K562 (cell line): ENCODE data around the gene GADL1. TPM values are rescaled to one million over a fixed set of nuclear protein-coding genes. Genes with fewer than 3 reads are reported as not detected.

Experiments
- ATF7 ChIP-seq: fragments of 450-650 bp; IDR thresholded peaks from 2 replicates; pipeline ENCODE4 v1.7.1; 2014; ENCODE audit warnings: mild to moderate bottlenecking, moderate library complexity
- polyA plus RNA-seq, 8 experiments: library from polyadenylated mRNA; depleted of rRNA in 4 of 8; stranded (reverse) in 5 of 8; unstranded in 3 of 8; fragments of >200 nt; fragmentation: Nextera tagmentation in 2 of 8; fragmentation: Illumina TruSeq in 1 of 8; extraction: Ambion mirVana in 2 of 8; extraction: Trizol in 1 of 8; gene quantifications; 2 replicates each; pipeline versions ENCODE4 v1.2.1 to v1.2.3, GENCODE V29; 2011 to 2014; ENCODE audit warnings: inconsistent platforms in 1 of 8, missing spikeins in 1 of 8
- total RNA-seq, 7 experiments: library from RNA; depleted of rRNA in 6 of 7; stranded (reverse); fragments of >200 nt in 6 of 7; fragmentation: Illumina TruSeq in 2 of 7; extraction: Trizol in 2 of 7; gene quantifications; 2 replicates each; pipeline versions ENCODE4 v1.2.1 to v1.2.3, GENCODE V29; 2011 to 2021; ENCODE audit warnings: low replicate concordance in 1 of 7
- TF ChIP-seq, protein P1 (sequence below): fragments of 200-600 bp; sonication (generic); IDR thresholded peaks from one replicate; pipeline ENCODE4 v1.6.1; 2012; ENCODE audit warnings: mild to moderate bottlenecking, low read depth, low read length, inconsistent platforms

Gene GADL1
- total and polyA plus RNA-seq, 9 of the 15 experiments (the other 6 are each of a cell fraction or from before 2014, with no cell fraction given), result 0.07 TPM; not detected in 8

DNA sequence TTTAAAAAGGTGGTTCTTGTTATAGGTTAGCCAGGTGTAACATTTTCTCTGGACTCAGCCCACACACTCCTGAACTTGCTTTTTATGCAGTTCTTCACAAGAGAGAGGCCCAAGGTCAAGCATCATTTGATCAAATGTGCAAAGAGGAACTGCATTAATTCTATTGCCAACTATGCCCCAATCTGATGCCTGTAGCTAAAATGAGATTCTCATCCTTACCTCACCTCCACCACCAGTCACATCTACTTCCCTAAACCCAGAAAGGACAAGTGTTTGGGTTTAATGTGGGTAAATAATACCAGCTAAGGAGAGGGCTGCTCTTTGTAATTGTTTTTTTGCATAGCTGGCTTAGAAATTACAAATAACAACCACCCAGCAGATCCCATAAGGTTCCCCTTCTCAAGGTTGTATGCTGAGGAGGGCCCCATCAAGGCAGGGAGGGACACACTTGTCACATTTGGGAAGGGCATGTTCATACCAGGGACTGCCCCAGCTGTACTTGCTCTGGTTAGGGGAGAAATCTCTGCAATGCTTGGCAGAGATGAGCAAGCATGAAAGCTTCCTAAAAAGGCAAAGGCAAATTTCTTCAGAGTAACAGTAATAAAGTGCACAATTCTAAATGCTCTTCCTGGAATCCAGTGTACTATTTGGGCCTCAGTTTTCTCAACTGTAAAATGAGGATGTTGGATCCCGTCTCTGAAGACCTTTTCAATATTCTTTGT, 211.9 kb downstream of the GADL1 start (continued):
- TF ChIP-seq, protein P1, sequence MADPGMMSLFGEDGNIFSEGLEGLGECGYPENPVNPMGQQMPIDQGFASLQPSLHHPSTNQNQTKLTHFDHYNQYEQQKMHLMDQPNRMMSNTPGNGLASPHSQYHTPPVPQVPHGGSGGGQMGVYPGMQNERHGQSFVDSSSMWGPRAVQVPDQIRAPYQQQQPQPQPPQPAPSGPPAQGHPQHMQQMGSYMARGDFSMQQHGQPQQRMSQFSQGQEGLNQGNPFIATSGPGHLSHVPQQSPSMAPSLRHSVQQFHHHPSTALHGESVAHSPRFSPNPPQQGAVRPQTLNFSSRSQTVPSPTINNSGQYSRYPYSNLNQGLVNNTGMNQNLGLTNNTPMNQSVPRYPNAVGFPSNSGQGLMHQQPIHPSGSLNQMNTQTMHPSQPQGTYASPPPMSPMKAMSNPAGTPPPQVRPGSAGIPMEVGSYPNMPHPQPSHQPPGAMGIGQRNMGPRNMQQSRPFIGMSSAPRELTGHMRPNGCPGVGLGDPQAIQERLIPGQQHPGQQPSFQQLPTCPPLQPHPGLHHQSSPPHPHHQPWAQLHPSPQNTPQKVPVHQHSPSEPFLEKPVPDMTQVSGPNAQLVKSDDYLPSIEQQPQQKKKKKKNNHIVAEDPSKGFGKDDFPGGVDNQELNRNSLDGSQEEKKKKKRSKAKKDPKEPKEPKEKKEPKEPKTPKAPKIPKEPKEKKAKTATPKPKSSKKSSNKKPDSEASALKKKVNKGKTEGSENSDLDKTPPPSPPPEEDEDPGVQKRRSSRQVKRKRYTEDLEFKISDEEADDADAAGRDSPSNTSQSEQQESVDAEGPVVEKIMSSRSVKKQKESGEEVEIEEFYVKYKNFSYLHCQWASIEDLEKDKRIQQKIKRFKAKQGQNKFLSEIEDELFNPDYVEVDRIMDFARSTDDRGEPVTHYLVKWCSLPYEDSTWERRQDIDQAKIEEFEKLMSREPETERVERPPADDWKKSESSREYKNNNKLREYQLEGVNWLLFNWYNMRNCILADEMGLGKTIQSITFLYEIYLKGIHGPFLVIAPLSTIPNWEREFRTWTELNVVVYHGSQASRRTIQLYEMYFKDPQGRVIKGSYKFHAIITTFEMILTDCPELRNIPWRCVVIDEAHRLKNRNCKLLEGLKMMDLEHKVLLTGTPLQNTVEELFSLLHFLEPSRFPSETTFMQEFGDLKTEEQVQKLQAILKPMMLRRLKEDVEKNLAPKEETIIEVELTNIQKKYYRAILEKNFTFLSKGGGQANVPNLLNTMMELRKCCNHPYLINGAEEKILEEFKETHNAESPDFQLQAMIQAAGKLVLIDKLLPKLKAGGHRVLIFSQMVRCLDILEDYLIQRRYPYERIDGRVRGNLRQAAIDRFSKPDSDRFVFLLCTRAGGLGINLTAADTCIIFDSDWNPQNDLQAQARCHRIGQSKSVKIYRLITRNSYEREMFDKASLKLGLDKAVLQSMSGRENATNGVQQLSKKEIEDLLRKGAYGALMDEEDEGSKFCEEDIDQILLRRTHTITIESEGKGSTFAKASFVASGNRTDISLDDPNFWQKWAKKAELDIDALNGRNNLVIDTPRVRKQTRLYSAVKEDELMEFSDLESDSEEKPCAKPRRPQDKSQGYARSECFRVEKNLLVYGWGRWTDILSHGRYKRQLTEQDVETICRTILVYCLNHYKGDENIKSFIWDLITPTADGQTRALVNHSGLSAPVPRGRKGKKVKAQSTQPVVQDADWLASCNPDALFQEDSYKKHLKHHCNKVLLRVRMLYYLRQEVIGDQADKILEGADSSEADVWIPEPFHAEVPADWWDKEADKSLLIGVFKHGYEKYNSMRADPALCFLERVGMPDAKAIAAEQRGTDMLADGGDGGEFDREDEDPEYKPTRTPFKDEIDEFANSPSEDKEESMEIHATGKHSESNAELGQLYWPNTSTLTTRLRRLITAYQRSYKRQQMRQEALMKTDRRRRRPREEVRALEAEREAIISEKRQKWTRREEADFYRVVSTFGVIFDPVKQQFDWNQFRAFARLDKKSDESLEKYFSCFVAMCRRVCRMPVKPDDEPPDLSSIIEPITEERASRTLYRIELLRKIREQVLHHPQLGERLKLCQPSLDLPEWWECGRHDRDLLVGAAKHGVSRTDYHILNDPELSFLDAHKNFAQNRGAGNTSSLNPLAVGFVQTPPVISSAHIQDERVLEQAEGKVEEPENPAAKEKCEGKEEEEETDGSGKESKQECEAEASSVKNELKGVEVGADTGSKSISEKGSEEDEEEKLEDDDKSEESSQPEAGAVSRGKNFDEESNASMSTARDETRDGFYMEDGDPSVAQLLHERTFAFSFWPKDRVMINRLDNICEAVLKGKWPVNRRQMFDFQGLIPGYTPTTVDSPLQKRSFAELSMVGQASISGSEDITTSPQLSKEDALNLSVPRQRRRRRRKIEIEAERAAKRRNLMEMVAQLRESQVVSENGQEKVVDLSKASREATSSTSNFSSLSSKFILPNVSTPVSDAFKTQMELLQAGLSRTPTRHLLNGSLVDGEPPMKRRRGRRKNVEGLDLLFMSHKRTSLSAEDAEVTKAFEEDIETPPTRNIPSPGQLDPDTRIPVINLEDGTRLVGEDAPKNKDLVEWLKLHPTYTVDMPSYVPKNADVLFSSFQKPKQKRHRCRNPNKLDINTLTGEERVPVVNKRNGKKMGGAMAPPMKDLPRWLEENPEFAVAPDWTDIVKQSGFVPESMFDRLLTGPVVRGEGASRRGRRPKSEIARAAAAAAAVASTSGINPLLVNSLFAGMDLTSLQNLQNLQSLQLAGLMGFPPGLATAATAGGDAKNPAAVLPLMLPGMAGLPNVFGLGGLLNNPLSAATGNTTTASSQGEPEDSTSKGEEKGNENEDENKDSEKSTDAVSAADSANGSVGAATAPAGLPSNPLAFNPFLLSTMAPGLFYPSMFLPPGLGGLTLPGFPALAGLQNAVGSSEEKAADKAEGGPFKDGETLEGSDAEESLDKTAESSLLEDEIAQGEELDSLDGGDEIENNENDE, result no peak
- TF ChIP-seq ATF7, result no peak
